ENCODE measurements around the gene MINK1.

DNA sequence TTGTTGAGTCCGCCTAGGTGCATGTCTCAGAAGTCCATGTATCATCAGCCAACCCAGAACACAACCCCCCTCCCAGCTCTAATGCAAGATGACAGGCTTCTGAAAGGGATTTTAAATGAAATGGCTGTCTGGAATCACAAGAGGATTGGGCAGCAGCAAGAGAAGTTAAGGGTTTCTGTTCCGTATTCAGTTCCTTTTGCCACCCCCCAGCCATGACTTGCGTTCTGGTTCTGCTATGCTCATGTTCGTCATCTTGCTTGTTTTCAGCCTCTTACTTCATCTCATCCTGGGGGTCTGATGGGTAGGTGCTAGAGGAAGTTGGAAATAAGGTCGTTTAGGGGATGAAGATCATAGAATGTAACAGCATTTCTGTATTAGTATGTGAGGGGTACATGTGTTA is 12.0 kb downstream of the MINK1 start:
- TF ChIP-seq, protein P1, sequence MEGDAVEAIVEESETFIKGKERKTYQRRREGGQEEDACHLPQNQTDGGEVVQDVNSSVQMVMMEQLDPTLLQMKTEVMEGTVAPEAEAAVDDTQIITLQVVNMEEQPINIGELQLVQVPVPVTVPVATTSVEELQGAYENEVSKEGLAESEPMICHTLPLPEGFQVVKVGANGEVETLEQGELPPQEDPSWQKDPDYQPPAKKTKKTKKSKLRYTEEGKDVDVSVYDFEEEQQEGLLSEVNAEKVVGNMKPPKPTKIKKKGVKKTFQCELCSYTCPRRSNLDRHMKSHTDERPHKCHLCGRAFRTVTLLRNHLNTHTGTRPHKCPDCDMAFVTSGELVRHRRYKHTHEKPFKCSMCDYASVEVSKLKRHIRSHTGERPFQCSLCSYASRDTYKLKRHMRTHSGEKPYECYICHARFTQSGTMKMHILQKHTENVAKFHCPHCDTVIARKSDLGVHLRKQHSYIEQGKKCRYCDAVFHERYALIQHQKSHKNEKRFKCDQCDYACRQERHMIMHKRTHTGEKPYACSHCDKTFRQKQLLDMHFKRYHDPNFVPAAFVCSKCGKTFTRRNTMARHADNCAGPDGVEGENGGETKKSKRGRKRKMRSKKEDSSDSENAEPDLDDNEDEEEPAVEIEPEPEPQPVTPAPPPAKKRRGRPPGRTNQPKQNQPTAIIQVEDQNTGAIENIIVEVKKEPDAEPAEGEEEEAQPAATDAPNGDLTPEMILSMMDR (IDR thresholded peaks at IDR 0.05): no peak
- TF ChIP-seq EZH2 (IDR thresholded peaks at IDR 0.05; ENCODE audit: borderline replicate concordance, insufficient read depth, low read depth, low read length, poor library complexity, severe bottlenecking): no peak
